Measurements from ENCODE around the gene COPG2.

DNA sequence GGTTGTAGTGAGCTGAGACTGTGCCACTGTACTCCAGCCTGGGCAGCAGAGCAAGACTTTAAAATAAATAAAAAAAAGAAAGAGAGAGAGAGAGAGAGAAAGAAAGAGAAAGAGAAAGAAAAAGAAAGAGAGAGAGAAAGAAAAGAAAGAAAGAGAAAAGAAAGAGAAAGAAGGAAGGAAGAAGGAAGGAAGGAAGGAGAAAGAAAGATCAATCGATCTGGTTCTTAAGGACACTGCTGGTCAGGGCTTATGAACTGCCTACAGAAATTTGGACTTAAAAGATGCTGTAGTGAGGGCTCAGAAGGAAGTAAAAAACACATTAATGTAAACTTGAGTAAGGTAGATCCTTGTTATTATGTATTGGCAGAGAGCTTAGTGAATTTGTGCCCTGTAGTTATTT, 62.4 kb downstream of the COPG2 start:
- TF ChIP-seq FOXM1 (IDR thresholded peaks at IDR 0.05; ENCODE audit: borderline replicate concordance, low read depth): no peak
- no peak for TF ChIP-seq EGR1 (IDR thresholded peaks at IDR 0.05)

Measured in Ishikawa (cell line).